ENCODE results near the gene ALDH3A1.

DNA sequence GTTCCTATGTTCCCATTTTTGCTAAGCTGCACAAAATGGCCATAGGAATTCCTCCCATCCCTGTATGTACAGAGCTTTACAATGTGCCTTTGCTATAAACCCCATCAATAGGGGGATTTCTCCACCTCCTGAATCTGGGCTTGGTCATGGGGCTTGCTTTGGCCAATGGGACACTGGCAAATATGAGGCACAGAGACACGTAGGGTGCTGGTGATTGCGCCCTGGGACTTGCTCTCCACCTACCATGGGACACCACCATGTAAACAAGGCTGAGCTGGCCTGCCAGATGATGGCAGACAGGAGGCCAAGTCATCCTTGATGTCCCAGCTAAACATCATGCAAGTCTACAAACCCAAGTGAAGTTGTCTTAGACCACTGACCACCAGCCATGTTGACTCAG, 15.3 kb upstream of the ALDH3A1 start:
- TF ChIP-seq, protein P1, sequence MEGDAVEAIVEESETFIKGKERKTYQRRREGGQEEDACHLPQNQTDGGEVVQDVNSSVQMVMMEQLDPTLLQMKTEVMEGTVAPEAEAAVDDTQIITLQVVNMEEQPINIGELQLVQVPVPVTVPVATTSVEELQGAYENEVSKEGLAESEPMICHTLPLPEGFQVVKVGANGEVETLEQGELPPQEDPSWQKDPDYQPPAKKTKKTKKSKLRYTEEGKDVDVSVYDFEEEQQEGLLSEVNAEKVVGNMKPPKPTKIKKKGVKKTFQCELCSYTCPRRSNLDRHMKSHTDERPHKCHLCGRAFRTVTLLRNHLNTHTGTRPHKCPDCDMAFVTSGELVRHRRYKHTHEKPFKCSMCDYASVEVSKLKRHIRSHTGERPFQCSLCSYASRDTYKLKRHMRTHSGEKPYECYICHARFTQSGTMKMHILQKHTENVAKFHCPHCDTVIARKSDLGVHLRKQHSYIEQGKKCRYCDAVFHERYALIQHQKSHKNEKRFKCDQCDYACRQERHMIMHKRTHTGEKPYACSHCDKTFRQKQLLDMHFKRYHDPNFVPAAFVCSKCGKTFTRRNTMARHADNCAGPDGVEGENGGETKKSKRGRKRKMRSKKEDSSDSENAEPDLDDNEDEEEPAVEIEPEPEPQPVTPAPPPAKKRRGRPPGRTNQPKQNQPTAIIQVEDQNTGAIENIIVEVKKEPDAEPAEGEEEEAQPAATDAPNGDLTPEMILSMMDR (IDR thresholded peaks at IDR 0.05) = no peak
- TF ChIP-seq GATA3 (IDR thresholded peaks at IDR 0.05; ENCODE audit: borderline replicate concordance) (no peak), POLR2A (IDR thresholded peaks at IDR 0.05; ENCODE audit: low read length) (no peak), RFX5 (IDR thresholded peaks at IDR 0.05) (no peak)

Data from A549 (cell line).